ENCODE data around the gene GRAP. TPM values are rescaled to one million over a fixed set of nuclear protein-coding genes. Genes with fewer than 3 reads are reported as not detected.

Gene GRAP
- total and polyA plus RNA-seq, 9 of the 15 experiments (the other 6 are each of a cell fraction or from before 2014, with no cell fraction given), result 0.07 to 0.41 (median 0.19) TPM; not detected in 5

- Histone ChIP-seq H3K27ac (ENCODE audit: extremely low read depth, low read depth, low read length) (no peak overlapping the region), H3K9me3 (replicated peaks; ENCODE audit: control insufficient read depth, insufficient read depth, low read depth, low read length) (no peaks in the 10 kb centered on the region), H4K20me1 (replicated peaks; ENCODE audit: control insufficient read depth, insufficient read depth, low read length) (no peaks in the 10 kb centered on the region), H3K79me2 (ENCODE audit: control insufficient read depth, insufficient read depth, low read length) (no peaks in the 10 kb centered on the region), H3K9ac (ENCODE audit: insufficient read depth in 1 of 2, low read depth in 2 of 2, low read length in 2 of 2) (no peak overlapping the region), H3K4me2 (ENCODE audit: insufficient read depth, low read length) (no peak overlapping the region), H3K9me1 (ENCODE audit: control insufficient read depth, insufficient read depth, low read length) (no peaks in the 10 kb centered on the region), H3K4me3 (no peak overlapping the region), H3K36me3 (ENCODE audit: control insufficient read depth, insufficient read depth, low read length) (no peaks in the 10 kb centered on the region), H3K27me3 (ENCODE audit: control insufficient read depth in 2 of 2, insufficient read depth in 2 of 2, low read length in 2 of 2) (no peaks in the 10 kb centered on the region), H3K4me1 (replicated peaks in 1 of 2; ENCODE audit: control insufficient read depth in 2 of 2, insufficient read depth in 2 of 2, low read length in 2 of 2) (peaks cover 9 to 42% of the 10 kb centered on the region in 2 experiments; a peak in 4 of 5 replicates), H2AFZ (ENCODE audit: low read depth, low read length) (no peak overlapping the region)
- in situ Hi-C loops (cut with MboI), result loop anchor here (5.0 kb wide), 1 partner anchor 41 kb away; no protein-coding TSS in a partner anchor
- DNase-seq (ENCODE audit: extremely low read depth in 1 of 4, low spot score in 3 of 4) (no peak), FAIRE-seq (no peak), ATAC-seq (no peak)
- intact Hi-C loops (cut with micrococcal nuclease), result no loop called here
- no peak for TF ChIP-seq ZNF253 (CRISPR knock-in tag; conservative IDR thresholded peaks at IDR 0.05)
- TF ChIP-seq ESRRB (CRISPR knock-in tag; IDR thresholded peaks at IDR 0.05; ENCODE audit: borderline replicate concordance), result no peak
- TF ChIP-seq ELF2 (CRISPR knock-in tag; IDR thresholded peaks at IDR 0.05), result no peak
- TF ChIP-seq MTA1 (IDR thresholded peaks at IDR 0.05; ENCODE audit: borderline replicate concordance), result no peak
- TF ChIP-seq PREB (CRISPR knock-in tag; IDR thresholded peaks at IDR 0.05), result no peak
- no peak for TF ChIP-seq TAF7 (tag; IDR thresholded peaks at IDR 0.05)
- no peak for TF ChIP-seq KDM1A (IDR thresholded peaks at IDR 0.05)
- TF ChIP-seq TFAM (CRISPR knock-in tag; conservative IDR thresholded peaks at IDR 0.05), result no peak
- no peak for TF ChIP-seq AFF1 (IDR thresholded peaks at IDR 0.05; ENCODE audit: low read depth in 1 of 2, partially characterized antibody in 2 of 2)
- no peak for TF ChIP-seq NR2C2 (CRISPR knock-in tag; IDR thresholded peaks at IDR 0.05)
- TF ChIP-seq NR2C2 (tag; IDR thresholded peaks at IDR 0.05), result no peak
- TF ChIP-seq ELK1 (CRISPR knock-in tag; IDR thresholded peaks at IDR 0.05), result no peak
- ChIA-PET CTCF (ENCODE audit: low intra/inter-chr PET ratio) (no interaction called here), POLR2A (interaction anchor here (0.6 to 0.7 kb wide), 2 partner anchors 14 to 55 kb away, joined by 3 to 4 read pairs; partner anchors contain the start of gene FAM83G)
- BruUV-seq (replicated peaks), result no TSS peak
- WGBS (ENCODE audit: insufficient coverage, low coverage, missing lambda C conversion rate), result 23% methylated on average over 4 of the region's 6 CpGs
These were observed 28.2 kb downstream of the GRAP start for GRCh38 chr17:19018600-19018950.

Measured in K562 (cell line).